H9 (cell line): ENCODE measurements around the gene APLF. TPM values are rescaled to one million over a fixed set of nuclear protein-coding genes. Genes with fewer than 3 reads are reported as not detected.

ENCODE experiments used
- DNase-seq: peaks from one replicate; pipeline ENCODE4 v3.0.0-alpha.2; 2017
- H2AFZ ChIP-seq: one replicate; pipeline ENCODE4 v1.6.1; 2013; ENCODE audit warnings: mild to moderate bottlenecking, low read length, control low read depth, moderate library complexity
- H2AK5ac ChIP-seq: 2 replicates; pipeline ENCODE4 v1.6.1; 2013; ENCODE audit warnings: low read length, control low read depth, mixed read lengths; ENCODE audit not compliant: insufficient read length
- H2BK120ac ChIP-seq: one replicate; pipeline ENCODE4 v1.6.1; 2013; ENCODE audit warnings: low read depth, mild to moderate bottlenecking, low read length, control low read depth, inconsistent platforms; ENCODE audit not compliant: poor library complexity, severe bottlenecking
- H2BK12ac ChIP-seq: 2 replicates; pipeline ENCODE4 v1.6.1; 2013; ENCODE audit warnings: low read length, control low read depth, mixed read lengths, low read depth; ENCODE audit not compliant: insufficient read length
- H2BK15ac ChIP-seq: 2 replicates; pipeline ENCODE4 v1.6.1; 2013; ENCODE audit warnings: low read depth, low read length, control low read depth
- H2BK20ac ChIP-seq: one replicate; pipeline ENCODE4 v1.6.1; 2013; ENCODE audit warnings: low read depth, mild to moderate bottlenecking, low read length, control low read depth, inconsistent platforms; ENCODE audit not compliant: poor library complexity, severe bottlenecking
- H2BK5ac ChIP-seq: 2 replicates; pipeline ENCODE4 v1.6.1; 2013; ENCODE audit warnings: low read length, control low read depth, mixed read lengths; ENCODE audit not compliant: insufficient read length
- H3K14ac ChIP-seq: 2 replicates; pipeline ENCODE4 v1.6.1; 2013; ENCODE audit warnings: low read length, control low read depth; ENCODE audit not compliant: insufficient read depth
- H3K18ac ChIP-seq: 2 replicates; pipeline ENCODE4 v1.6.1; 2013; ENCODE audit warnings: low read depth, mild to moderate bottlenecking, mixed read lengths, low read length, control low read depth; ENCODE audit not compliant: insufficient read length
- H3K23ac ChIP-seq: 2 replicates; pipeline ENCODE4 v1.6.1; 2013; ENCODE audit warnings: low read length, control low read depth, mixed read lengths, low read depth; ENCODE audit not compliant: insufficient read length
- H3K23me2 ChIP-seq: 2 replicates; pipeline ENCODE4 v1.6.1; 2013; ENCODE audit warnings: low read depth, mild to moderate bottlenecking, mixed read lengths, low read length, control low read depth; ENCODE audit not compliant: insufficient read length, poor library complexity, severe bottlenecking
- H3K27ac ChIP-seq: 2 replicates; pipeline ENCODE4 v1.5.1; 2013; ENCODE audit warnings: low read length, control low read depth, mixed read lengths, low read depth; ENCODE audit not compliant: insufficient read length
- H3K27me3 ChIP-seq: 2 replicates; pipeline ENCODE4 v1.6.1; 2013; ENCODE audit warnings: low read length, control low read depth, inconsistent platforms; ENCODE audit not compliant: insufficient read depth
- H3K4ac ChIP-seq: 2 replicates; pipeline ENCODE4 v1.6.1; 2013; ENCODE audit warnings: low read depth, mild to moderate bottlenecking, control low read depth, inconsistent platforms, low read length, moderate library complexity
- H3K4me1 ChIP-seq: 2 replicates; pipeline ENCODE4 v1.6.1; 2013; ENCODE audit warnings: low read length, control low read depth, inconsistent platforms; ENCODE audit not compliant: insufficient read depth
- H3K4me2 ChIP-seq: 2 replicates; pipeline ENCODE4 v1.6.1; 2013; ENCODE audit warnings: low read length, control low read depth, mixed read lengths; ENCODE audit not compliant: insufficient read length, insufficient read depth
- H3K56ac ChIP-seq: 2 replicates; pipeline ENCODE4 v1.6.1; 2013; ENCODE audit warnings: low read depth, mild to moderate bottlenecking, mixed read lengths, low read length, control low read depth; ENCODE audit not compliant: insufficient read length
- H3K79me1 ChIP-seq: 2 replicates; pipeline ENCODE4 v1.6.1; 2013; ENCODE audit warnings: low read depth, mild to moderate bottlenecking, moderate library complexity, low read length, control low read depth, inconsistent platforms; ENCODE audit not compliant: insufficient read depth, poor library complexity, severe bottlenecking
- H3K79me2 ChIP-seq: 2 replicates; pipeline ENCODE4 v1.6.1; 2013; ENCODE audit warnings: low read length, control low read depth, inconsistent platforms; ENCODE audit not compliant: insufficient read depth
- H3K9ac ChIP-seq: 2 replicates; pipeline ENCODE4 v1.6.1; 2013; ENCODE audit warnings: low read length, control low read depth, mixed read lengths; ENCODE audit not compliant: insufficient read length; ENCODE audit errors: extremely low read depth
- H3K9me3 ChIP-seq: one replicate; pipeline ENCODE4 v1.6.1; 2013; ENCODE audit warnings: low read depth, low read length, inconsistent platforms; ENCODE audit not compliant: control insufficient read depth
- H3T11ph ChIP-seq: one replicate; pipeline ENCODE4 v1.6.1; 2013; ENCODE audit warnings: mild to moderate bottlenecking, low read length, control low read depth, inconsistent platforms
- H4K20me1 ChIP-seq: one replicate; pipeline ENCODE4 v1.6.1; 2013; ENCODE audit not compliant: control insufficient read depth, insufficient read length, insufficient read depth
- H4K5ac ChIP-seq: 2 replicates; pipeline ENCODE4 v1.6.1; 2013; ENCODE audit warnings: low read depth, mild to moderate bottlenecking, mixed read lengths, low read length, control low read depth; ENCODE audit not compliant: insufficient read length
- H4K8ac ChIP-seq: replicated peaks from 2 replicates; pipeline ENCODE4 v1.6.1; 2013; ENCODE audit warnings: low read length, control low read depth, mixed read lengths, low read depth; ENCODE audit not compliant: insufficient read length
- H4K91ac ChIP-seq: 2 replicates; pipeline ENCODE4 v1.6.1; 2013; ENCODE audit warnings: low read depth, mild to moderate bottlenecking, moderate library complexity, mixed read lengths, low read length, control low read depth; ENCODE audit not compliant: insufficient read length
- H3K27ac Mint-ChIP-seq, 3 experiments: 2 replicates in 2 of 3; 3 replicates in 1 of 3; pipeline ENCODE4 v1.8.0; 2020 to 2021; ENCODE audit warnings: mixed read lengths in 3 of 3, mild to moderate bottlenecking in 1 of 3, moderate library complexity in 1 of 3
- H3K27me3 Mint-ChIP-seq: 2 replicates; pipeline ENCODE4 v1.8.0; 2021; ENCODE audit warnings: low read depth, mild to moderate bottlenecking, moderate library complexity, mixed read lengths
- H3K36me3 Mint-ChIP-seq, 3 experiments: 2 replicates in 2 of 3; 3 replicates in 1 of 3; pipeline ENCODE4 v1.8.0; 2020 to 2021; ENCODE audit warnings: low read depth in 3 of 3, mixed read lengths in 3 of 3; ENCODE audit not compliant: insufficient read depth in 1 of 3
- H3K4me1 Mint-ChIP-seq, 2 experiments: 2 replicates each; pipeline ENCODE4 v1.8.0; 2020; ENCODE audit warnings: mixed read lengths in 2 of 2
- H3K4me3 Mint-ChIP-seq, 2 experiments: 2 replicates in 1 of 2; 3 replicates in 1 of 2; pipeline ENCODE4 v1.8.0; 2020 to 2021; ENCODE audit warnings: mild to moderate bottlenecking in 2 of 2, mixed read lengths in 2 of 2, moderate library complexity in 1 of 2
- H3K9me3 Mint-ChIP-seq, 2 experiments: 2 replicates in 1 of 2; 3 replicates in 1 of 2; pipeline ENCODE4 v1.8.0; 2020; ENCODE audit warnings: mild to moderate bottlenecking in 2 of 2, mixed read lengths in 2 of 2, moderate library complexity in 1 of 2
- CTCF ChIP-seq: fragments of 200-600 bp; sonication (generic); conservative IDR thresholded peaks from 3 replicates; pipeline ENCODE4 v1.8.0; 2021; ENCODE audit warnings: antibody characterized with exemption, mild to moderate bottlenecking
- WGBS: extraction: QIAGEN DNeasy Blood & Tissue Kit; methylation state at CpG from one replicate; pipeline ENCODE4 v1.1.7; 2013; ENCODE audit warnings: missing lambda C conversion rate, low lambda C conversion rate, mixed read lengths; ENCODE audit not compliant: insufficient read length; ENCODE audit errors: extremely low coverage; 5-methylcytosine and 5-hydroxymethylcytosine counted together
- total RNA-seq: library from RNA; stranded (reverse); gene quantifications from 2 replicates; pipeline ENCODE4 v1.2.1, GENCODE V29; 2021

The APLF gene
- total RNA-seq, 1 experiment from 2014 or later: 3.7 TPM

- no peak for DNase-seq
- Histone ChIP-seq H4K91ac (no peak overlapping the region), H3T11ph (no peak overlapping the region), H3K23ac (no peak overlapping the region), H3K79me1 (no peaks in the 10 kb centered on the region), H2BK15ac (no peak overlapping the region), H2AK5ac (no peak overlapping the region), H3K4me1 (no peaks in the 10 kb centered on the region), H3K9me3 (no peaks in the 10 kb centered on the region), H4K20me1 (no peaks in the 10 kb centered on the region), H3K4ac (no peak overlapping the region), H2AFZ (no peak overlapping the region), H3K14ac (no peak overlapping the region), H2BK5ac (no peak overlapping the region), H2BK20ac (no peak overlapping the region), H3K18ac (no peak overlapping the region), H2BK120ac (no peak overlapping the region), H3K4me2 (no peak overlapping the region), H3K56ac (no peak overlapping the region), H2BK12ac (no peak overlapping the region), H3K9ac (no peak overlapping the region), H3K27ac (no peak overlapping the region), H3K79me2 (no peaks in the 10 kb centered on the region), H3K27me3 (no peaks in the 10 kb centered on the region), H4K5ac (no peak overlapping the region), H4K8ac (no peak overlapping the region), H3K23me2 (no peaks in the 10 kb centered on the region)
- TF ChIP-seq CTCF: no peak
- H3K4me3 Mint-ChIP-seq: no peak overlapping the region
- no peaks in the 10 kb centered on the region for H3K27me3 Mint-ChIP-seq
- no CpG with 5 or more reads among the region's 4 CpGs for WGBS
- H3K27ac Mint-ChIP-seq: no peak overlapping the region
- H3K4me1 Mint-ChIP-seq: no peaks in the 10 kb centered on the region
- H3K9me3 Mint-ChIP-seq: no peaks in the 10 kb centered on the region
- H3K36me3 Mint-ChIP-seq: no peaks in the 10 kb centered on the region
Observed at GRCh38 chr2:68456198-68456597, 11.2 kb upstream of the APLF start.
